GM18511 (cell line): Measurements from ENCODE around the gene ABHD15.
"Not testable (repeated sequence)": the region's sequence is repeated elsewhere in the genome, so short reads cannot be mapped to it uniquely, and the experiment has no call there.

Experiments used
- ATAC-seq: cut with Tn5 transposase; IDR thresholded peaks from one replicate; pipeline ENCODE4 v1.9.1; 2021; ENCODE audit warnings: mild to moderate bottlenecking, moderate library complexity; ENCODE audit not compliant: unreplicated experiment

Gene ABHD15

DNA sequence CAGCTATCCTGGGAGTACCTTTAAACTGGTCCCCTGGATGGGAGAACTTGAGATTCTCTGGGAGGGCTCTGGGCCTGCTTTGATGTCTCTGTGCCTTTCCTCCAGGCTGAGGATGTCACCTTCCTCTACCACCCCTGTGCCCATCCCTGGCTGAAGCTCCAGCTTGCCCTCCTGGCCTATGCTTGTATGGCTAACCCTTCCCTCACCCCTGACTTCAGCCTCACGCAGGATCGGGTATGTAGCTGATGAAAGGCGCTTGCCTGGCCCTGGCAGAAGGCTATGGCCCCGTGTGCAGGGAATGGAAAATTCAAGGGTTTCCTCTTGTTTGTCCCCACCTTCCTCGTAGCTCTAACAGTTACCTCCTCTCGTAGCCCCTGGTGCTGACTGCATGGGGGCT, 4.6 kb upstream of the ABHD15 start:
- ATAC-seq: no peak

- ATAC-seq: no peak
Observed at GRCh38 chr17:29570521-29570920, 3.7 kb upstream of the ABHD15 start.

- ATAC-seq: no peak
Observed at GRCh38 chr17:29569245-29569950, 2.6 kb upstream of the ABHD15 start.

- ATAC-seq: peak; percentile 60
Observed at GRCh38 chr17:29568331-29569244, 1.8 kb upstream of the ABHD15 start, which contains the start of gene TP53I13. Gene TP53I13 (plus strand): TSS chr17:29568701. CDS start chr17:29568759, 58 bp downstream.

DNA sequence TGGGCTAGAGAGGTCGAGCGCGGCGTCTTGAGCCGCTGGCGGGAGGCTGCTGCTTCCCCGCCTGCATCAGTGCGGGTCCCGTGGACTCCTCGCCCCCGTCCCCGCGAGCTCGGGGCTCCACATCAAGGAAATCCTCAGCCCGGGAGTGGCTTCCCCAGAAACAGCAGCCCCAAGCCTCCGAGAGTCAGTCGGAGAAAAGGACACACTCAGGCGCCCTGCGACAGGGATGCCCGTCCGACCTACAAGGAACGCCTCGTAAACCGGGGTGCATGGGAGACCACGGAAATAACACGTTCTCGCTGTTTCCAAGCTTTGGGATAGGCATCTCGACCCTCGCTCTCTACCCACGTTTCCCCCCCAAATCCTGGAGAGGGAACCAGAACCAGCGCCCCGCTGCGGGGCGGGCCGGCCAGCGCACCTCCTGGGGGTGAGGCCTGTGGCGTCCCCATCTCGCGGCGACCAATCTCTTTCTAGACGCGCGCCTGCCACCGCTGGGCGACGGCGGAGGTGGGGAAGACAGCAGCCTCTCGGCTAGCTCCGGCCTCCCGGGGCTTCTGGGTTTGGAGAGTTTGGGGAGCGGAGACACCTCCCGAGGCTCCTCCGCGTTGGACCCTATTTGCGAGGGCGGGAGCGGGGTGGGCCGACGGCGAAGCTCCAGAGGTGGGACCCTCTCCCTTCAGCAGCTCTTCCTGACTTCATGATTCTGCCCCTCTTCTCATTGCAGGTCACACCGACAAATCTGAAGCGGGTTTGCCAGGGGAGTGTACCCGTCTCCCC, 905 bp upstream of the ABHD15 start:
- ATAC-seq: peak; percentile 52

- peak; percentile 14 for ATAC-seq
Observed at GRCh38 chr17:29567304-29567553, 392 bp upstream of the ABHD15 start.

GRCh38 chr17:29565643-29566472, 979 bp downstream of the ABHD15 start:
- no peak for ATAC-seq

DNA sequence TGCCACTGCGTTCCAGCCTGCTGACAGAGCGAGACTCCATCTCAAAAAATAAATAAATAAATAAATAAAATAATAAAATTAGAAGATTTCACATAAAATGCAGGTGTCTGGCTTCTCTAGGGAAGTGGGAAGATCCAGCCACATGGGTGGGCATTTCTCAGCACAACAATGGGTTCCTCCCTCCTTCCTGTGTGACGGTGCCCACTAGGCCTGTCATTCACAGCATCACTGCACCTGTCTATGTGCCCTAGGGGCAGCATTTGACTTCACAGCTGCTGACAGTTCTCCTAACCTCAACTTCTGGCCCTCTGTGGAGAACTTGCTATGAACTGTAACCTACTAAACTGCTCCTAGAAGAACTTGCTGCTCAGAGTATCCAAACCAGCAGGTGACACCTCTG, 3.0 kb downstream of the ABHD15 start:
- no peak for ATAC-seq

- no peak for ATAC-seq
Observed at GRCh38 chr17:29562615-29563014, 4.2 kb downstream of the ABHD15 start.

DNA sequence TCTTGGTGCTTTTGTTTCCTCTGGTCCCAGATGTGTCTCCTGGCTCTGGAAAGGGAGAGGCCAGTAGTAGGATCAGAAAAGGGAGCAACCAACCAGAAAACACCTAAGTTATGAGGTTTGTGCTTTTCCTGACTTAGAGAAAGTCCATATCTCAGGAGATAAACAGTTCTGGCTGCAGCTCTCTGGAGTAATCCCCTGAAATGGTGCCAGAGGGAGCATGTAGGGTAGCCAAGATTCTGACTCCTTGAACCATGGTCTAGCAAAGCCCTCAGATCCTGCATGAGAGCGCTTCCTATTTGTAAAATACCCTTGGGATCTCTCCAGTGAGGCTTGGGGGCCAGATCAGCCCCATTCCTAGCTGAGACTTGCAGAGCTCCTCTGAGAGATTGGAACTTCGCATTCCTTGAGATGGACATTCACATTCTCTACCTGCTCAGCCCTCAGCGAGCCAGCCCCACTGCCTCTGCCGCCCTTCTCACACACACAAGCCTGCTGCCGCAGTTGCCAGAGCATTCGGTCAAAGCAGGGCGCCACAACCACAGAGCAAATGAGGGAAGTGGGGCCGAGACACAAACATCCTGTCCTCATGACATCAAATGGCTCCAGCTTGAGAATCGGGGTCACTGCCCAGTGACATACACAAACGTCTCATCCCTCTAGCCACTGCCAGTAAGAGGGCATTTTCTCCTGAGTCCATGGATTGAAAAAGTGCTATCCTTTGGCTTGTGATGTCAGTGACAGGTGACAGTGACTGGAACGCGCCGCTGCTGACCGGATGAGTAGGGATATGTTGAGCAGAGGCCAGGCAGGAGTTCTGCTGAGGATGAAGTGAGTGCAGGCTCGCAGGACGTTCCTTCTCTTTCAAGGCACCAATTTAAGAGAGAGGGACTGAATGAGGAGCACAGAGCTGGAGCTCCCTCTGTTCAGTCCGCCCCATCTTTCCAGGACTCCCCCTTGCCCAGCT, 5.0 kb downstream of the ABHD15 start:
- no peak for ATAC-seq

- ATAC-seq: no peak
Observed at GRCh38 chr17:29560316-29560715, 6.5 kb downstream of the ABHD15 start.

- ATAC-seq: no peak
Observed at GRCh38 chr17:29559640-29560039, 7.2 kb downstream of the ABHD15 start.

GRCh38 chr17:29558139-29558538, 8.7 kb downstream of the ABHD15 start:
- ATAC-seq: not testable (repeated sequence)

GRCh38 chr17:29557739-29558116, 9.1 kb downstream of the ABHD15 start:
- no peak for ATAC-seq

DNA sequence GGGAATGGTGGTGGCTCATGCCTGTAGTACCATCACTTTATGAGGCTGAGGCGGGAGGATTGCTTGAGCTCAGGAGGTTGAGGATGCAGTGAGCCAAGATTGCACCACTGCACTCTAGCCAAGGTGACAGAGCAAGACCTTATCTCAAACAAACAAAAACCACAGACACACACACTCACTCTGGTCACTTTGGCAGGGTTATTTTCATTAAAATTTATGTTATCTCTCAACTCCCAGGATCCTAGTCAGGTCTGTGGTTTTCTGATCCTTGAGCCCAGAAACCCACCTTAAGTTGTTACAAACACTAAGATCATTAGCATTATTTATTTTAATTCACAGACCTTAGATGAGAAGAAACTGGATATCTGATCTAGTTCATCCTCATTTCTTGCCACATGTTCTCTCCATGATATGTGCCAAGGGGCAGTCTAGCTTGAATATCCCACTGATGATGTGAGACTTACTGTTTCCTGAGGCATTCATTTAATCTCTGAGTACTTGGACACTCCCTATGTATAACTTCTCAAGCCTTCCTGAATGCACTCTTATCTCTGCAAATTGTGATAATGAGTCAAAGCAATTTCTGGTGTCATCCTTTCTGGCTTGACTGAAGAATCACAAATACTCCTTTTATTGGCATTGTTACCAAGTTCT, 9.6 kb downstream of the ABHD15 start:
- ATAC-seq: no peak

DNA sequence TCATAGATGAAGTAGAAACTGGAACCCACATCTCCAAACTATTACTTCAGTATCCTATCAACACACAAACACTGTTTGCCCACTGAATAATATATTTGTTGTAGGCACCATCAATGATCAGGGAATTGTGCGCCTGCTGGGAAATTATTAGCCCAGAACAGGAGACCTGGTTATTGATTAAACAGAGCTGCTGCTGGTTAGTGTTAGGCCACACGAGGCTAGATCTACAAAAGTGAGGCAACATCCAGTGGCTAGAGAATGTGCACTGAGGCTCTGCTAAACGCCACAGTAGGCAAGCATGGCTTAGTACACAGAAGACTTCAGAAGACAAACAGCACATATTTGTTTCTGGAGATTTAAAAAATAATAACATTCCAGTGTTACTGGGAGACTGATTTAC, 11.0 kb downstream of the ABHD15 start:
- ATAC-seq: no peak

DNA sequence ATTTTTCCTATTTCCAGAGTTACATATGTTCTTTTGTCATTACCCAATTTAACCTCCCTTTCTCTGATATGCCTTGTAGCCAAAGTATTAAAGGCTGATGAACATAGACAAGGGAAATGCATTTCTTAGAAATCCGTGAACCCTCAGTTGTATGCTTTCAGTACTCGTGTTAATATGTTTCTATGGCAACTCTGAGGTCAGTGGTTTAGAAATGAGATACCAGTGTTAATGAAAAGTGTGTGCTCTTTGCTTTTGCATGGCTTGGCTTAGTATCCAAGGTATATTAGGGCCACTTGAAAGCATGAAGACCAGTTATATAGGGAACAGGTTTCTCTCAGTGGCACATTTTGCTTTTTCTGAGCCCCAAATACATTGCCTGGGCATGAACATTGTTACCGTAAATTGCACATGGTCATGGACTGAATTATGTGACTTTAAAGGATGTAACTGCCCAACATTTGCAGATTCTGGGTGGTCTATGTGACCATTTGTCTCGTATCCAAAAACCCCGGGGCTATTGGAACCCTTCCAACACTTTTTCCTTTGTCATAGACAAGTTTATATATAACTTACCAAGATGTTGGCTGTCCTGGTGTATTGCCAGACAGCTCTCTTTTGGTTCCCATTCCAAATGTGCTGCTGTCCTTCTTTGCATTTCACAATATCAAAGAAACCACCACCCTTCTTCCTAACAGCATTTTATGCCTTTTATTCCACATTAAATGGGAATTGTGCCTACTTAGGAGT, 17.5 kb downstream of the ABHD15 start:
- no peak for ATAC-seq

DNA sequence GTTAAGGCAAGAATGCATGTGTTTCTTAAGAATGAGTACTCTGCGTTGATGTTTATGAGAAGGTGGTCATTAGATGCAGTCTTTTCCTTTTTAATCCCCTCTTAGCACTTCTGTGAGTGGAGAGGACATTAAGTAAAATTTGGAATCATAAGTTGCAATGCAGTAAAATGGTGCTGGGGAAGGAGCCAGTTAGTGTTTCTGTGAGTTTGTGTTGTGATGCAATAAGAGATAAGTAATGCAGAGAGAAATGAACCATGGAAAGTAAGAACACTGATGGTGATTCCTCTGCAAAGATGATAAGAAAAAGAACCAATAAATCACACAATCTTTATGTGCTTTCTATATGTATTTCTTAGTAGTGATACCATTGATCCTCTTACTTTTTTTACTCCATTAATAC, 20.0 kb downstream of the ABHD15 start:
- ATAC-seq: no peak
